Measurements from ENCODE around the gene TUBGCP5. TPM values are rescaled to one million over a fixed set of nuclear protein-coding genes. Genes with fewer than 3 reads are reported as not detected.

TUBGCP5 gene
- total and polyA plus RNA-seq, 10 of the 15 experiments (the other 5 are each of a cell fraction or from before 2014, with no cell fraction given): 6.4 to 29.2 (median 20.2) TPM

- TF ChIP-seq ZNF687 (IDR thresholded peaks at IDR 0.05) (peak; percentile 65; the same call in 1 of the 2 replicates), CREM (IDR thresholded peaks at IDR 0.05; ENCODE audit: low read depth) (peak; percentile 60), ZNF217 (IDR thresholded peaks at IDR 0.05) (no peak), RFX5 (IDR thresholded peaks at IDR 0.05; ENCODE audit: low read depth, low read length) (no peak), NRF1 (conservative IDR thresholded peaks at IDR 0.05; ENCODE audit: low read depth, low read length) (no peak), SPI1 (IDR thresholded peaks at IDR 0.05; ENCODE audit: borderline replicate concordance, insufficient read depth, low read depth, low read length) (no peak), TCF3 (IDR thresholded peaks at IDR 0.05; ENCODE audit: borderline replicate concordance, insufficient read depth, low read depth, low read length) (peak; percentile 39; the same call in 1 of the 2 replicates), SREBF1 (IDR thresholded peaks at IDR 0.05; ENCODE audit: low read length) (no peak), ZSCAN29 (IDR thresholded peaks at IDR 0.05) (0 out of 2 replicates have a peak, but pooled peaks have one; percentile 53), SMAD1 (IDR thresholded peaks at IDR 0.05; ENCODE audit: low read depth, partially characterized antibody) (no peak), IKZF1 (conservative IDR thresholded peaks at IDR 0.05) (peak; percentile 64), RB1 (IDR thresholded peaks at IDR 0.05; ENCODE audit: borderline replicate concordance) (peak; percentile 82; the same call in 1 of the 2 replicates), JUNB (IDR thresholded peaks at IDR 0.05) (no peak), E4F1 (IDR thresholded peaks at IDR 0.05; ENCODE audit: borderline replicate concordance, partially characterized antibody) (no peak), ESRRA (IDR thresholded peaks at IDR 0.05; ENCODE audit: low read length) (no peak), SIX5 (IDR thresholded peaks at IDR 0.05; ENCODE audit: low read depth, low read length, severe bottlenecking) (no peak), LARP7 (IDR thresholded peaks at IDR 0.05) (peak; percentile 90), YY1 (IDR thresholded peaks at IDR 0.05; ENCODE audit: low read depth, low read length) (peak; percentile 95), IRF4 (IDR thresholded peaks at IDR 0.05; ENCODE audit: low read depth, low read length) (no peak), ZNF274 (IDR thresholded peaks at IDR 0.05; ENCODE audit: insufficient read depth, insufficient read length) (no peak), CEBPZ (IDR thresholded peaks at IDR 0.05; ENCODE audit: low read depth, low read length) (no peak), CBX3 (IDR thresholded peaks at IDR 0.05; ENCODE audit: borderline replicate concordance, low read depth) (no peak)
Observed at GRCh38 chr15:23039143-23039916, at the start of gene TUBGCP5 (continued).
